Fibroblast of the aortic adventitia (primary cell): Measurements from ENCODE around the gene GOLGA2. TPM values are rescaled to one million over a fixed set of nuclear protein-coding genes. Genes with fewer than 3 reads are reported as not detected.
A peak's percentile ranks its signal among the peaks of the same experiment; 100 is the strongest.

ENCODE experiments used
- DNase-seq: peaks from one replicate; pipeline ENCODE4 v3.0.0-alpha.2; 2010; ENCODE audit warnings: low read depth
- H3K4me3 ChIP-seq: 2 replicates; pipeline ENCODE4 v1.5.1; 2011; ENCODE audit warnings: low read depth, mild to moderate bottlenecking, control low read depth, low read length, moderate library complexity
- total RNA-seq: library from RNA; depleted of rRNA; stranded (reverse); fragments of >200 nt; gene quantifications from 2 replicates; pipeline ENCODE4 v1.2.3, GENCODE V29; 2012; ENCODE audit warnings: low replicate concordance
- TF ChIP-seq, protein P1 (sequence below): IDR thresholded peaks from 2 replicates; pipeline ENCODE4 v1.5.1; 2011; ENCODE audit warnings: mild to moderate bottlenecking, low read length, control low read depth, inconsistent platforms; ENCODE audit not compliant: insufficient read depth

GOLGA2 gene
- total RNA-seq, 1 donor = 108 TPM

DNA sequence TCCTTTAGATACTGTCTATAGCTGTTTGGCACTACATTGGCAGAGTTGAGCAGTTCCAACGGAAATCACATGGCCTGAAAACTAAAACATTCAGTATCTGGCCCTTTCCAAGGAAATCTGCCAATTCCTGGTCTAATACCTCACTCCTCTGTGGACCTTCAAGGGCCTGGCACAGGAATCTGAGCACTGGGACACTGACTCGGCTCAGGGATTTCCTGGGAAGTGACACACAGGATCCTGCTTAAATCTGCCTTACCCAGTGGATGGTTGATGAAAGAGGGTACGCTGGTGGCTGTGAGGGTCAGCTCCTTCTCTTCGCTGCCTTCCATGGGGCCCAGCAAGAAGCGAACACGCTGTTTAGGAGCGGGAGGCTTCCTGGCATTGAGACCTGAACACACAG lies 45.5 kb upstream of the GOLGA2 start:
- DNase-seq = no peak
- peak overlapping the region; percentile 98 for H3K4me3 ChIP-seq
- TF ChIP-seq, protein P1, sequence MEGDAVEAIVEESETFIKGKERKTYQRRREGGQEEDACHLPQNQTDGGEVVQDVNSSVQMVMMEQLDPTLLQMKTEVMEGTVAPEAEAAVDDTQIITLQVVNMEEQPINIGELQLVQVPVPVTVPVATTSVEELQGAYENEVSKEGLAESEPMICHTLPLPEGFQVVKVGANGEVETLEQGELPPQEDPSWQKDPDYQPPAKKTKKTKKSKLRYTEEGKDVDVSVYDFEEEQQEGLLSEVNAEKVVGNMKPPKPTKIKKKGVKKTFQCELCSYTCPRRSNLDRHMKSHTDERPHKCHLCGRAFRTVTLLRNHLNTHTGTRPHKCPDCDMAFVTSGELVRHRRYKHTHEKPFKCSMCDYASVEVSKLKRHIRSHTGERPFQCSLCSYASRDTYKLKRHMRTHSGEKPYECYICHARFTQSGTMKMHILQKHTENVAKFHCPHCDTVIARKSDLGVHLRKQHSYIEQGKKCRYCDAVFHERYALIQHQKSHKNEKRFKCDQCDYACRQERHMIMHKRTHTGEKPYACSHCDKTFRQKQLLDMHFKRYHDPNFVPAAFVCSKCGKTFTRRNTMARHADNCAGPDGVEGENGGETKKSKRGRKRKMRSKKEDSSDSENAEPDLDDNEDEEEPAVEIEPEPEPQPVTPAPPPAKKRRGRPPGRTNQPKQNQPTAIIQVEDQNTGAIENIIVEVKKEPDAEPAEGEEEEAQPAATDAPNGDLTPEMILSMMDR = no peak

DNA sequence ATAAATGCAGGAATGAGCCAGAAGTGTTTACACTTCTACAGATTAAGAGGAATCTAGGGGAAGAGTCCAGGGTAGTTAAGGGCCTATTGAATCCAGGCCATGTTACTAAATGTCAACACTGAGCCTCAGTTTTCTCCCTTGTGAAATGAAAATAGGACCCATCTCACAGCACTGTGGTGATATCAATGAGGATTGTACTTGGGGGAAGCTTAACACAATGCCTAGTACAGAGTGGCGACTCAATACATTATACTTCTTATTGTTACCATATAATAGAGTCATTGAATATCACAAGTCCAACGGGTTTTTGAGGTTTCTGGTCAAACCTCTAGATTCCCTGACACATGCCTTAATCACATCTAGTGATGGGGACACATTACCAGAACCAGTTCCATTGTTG lies 41.8 kb upstream of the GOLGA2 start:
- no peak for DNase-seq
- H3K4me3 ChIP-seq = no peak overlapping the region
- TF ChIP-seq, protein P1 = no peak

DNA sequence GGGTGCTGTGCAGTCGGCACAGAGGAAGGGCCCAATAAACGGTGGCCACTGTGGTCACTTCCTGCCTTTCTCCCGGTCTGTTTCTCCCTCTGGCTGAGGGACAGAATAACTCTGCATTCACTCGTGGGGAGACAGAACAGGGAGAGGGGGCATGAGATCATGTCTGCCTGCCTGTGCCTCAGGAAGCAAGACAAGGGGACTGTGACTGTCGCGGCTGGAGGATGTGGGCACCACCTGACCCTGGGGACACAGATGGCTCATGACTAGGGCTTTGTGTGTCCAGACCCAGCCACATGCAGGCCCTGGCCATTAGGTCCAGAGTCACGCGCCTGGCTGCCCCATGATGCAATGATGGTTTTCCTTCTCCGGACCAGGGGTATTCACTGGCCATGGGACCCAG lies 40.6 kb upstream of the GOLGA2 start:
- no peak overlapping the region for H3K4me3 ChIP-seq

DNA sequence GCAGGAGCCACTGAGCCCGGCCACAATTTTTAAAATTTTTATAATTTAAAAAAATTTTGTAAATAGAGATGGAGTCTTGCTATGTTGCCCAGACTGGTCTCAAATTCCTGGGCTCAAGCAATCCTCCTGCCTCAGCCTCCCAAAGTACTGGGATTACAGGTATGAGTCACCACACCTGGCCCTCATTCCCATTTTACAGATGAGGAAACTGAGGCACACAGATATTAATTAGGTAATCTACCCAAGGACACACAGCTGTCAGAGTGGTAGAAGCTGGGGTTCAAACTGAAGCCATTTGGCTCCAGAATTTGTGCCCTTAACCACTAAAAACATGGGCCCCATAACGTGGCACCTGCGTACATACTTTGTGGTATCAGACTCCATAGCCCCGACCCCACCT lies 38.9 kb upstream of the GOLGA2 start:
- no peak overlapping the region for H3K4me3 ChIP-seq
- no peak for DNase-seq
- TF ChIP-seq, protein P1 = no peak

More for the DNA sequence above, 40.6 kb upstream of the GOLGA2 start:
- no peak for DNase-seq
- TF ChIP-seq, protein P1 = no peak

DNA sequence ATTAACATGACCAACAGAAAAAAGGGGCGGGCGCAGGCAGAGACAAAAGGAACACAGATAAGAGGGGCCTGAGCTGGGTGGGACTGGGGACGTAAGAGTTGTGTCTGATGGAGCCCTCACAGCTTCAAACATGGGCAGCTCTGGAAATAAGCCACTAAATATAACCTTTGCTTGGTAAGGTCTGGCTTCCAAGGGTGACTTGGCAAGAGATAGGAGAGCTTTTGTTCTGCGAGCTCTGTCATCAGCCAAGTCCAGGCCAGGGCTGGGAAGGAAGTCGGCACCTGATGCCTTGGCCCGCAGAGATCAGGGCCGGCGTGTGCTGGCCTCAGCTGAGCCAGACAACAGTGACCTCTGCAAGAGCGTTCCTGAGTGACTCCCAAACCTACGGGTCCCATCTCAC lies 34.7 kb upstream of the GOLGA2 start:
- TF ChIP-seq, protein P1 = no peak
- no peak for DNase-seq

DNA sequence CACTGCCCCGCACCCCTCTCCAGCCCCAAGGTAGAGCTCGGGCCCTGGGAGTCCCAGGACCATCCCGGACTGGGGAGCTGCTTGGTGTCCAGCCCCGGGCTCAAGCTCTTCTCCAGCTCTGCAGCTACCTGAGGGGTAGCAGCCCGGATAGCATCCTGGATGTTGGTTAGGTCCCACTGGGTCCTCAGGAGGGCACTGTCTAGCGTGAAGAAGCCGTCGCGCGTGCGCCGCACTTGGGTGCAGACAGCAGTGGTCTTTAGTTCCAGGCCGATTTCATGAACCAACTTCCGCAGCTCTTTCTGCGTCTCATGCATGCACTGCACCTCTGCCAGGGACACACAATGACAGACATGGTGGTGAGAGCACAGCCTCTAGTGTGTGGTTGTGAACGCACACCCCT lies 33.7 kb upstream of the GOLGA2 start:
- H3K4me3 ChIP-seq = no peak overlapping the region
- no peak for DNase-seq
- TF ChIP-seq, protein P1 = no peak

More for the DNA sequence above, 34.7 kb upstream of the GOLGA2 start:
- H3K4me3 ChIP-seq = no peak overlapping the region

DNA sequence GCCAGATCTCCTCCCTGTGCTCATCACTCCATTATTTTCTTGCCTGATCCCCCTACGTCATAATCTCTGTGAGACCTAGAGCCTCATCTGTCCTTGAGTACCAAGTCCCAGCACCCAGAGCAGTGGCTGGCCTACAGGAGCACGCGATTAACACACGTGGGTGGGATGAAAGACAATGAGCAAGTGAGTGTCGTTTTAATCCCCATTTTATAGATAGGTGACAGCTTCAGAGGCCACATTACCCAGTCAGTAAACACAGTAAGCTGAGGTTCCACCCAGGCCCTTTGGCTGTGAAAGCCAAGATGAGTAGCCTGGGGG lies 29.1 kb upstream of the GOLGA2 start:
- TF ChIP-seq, protein P1 = no peak
- DNase-seq = no peak
- no peak overlapping the region for H3K4me3 ChIP-seq
